ENCODE results near the gene DHODH.

DNA sequence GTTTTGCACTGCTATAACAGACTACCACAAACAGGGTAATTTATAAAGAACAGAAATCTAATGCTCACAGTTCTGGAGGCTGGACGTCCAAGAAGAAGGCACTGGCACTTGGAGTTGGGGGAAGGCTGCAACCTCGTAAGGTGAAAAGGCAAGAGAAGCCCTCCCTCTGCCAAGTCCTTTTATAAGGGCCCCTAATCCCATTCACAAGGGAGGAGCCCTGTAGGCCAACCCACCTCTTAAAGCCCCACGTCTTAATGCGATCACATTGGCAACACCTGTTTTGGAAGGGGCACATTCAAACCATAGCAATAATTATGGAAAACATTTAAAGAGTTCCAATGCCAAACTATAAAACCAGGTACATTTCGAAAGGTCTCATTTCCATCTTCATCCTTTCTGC is 13.5 kb upstream of the DHODH start:
- no peak for TF ChIP-seq EZH2 (optimal IDR thresholded peaks at IDR 0.05; ENCODE audit: low read depth, low read length)
- TF ChIP-seq, protein P1, sequence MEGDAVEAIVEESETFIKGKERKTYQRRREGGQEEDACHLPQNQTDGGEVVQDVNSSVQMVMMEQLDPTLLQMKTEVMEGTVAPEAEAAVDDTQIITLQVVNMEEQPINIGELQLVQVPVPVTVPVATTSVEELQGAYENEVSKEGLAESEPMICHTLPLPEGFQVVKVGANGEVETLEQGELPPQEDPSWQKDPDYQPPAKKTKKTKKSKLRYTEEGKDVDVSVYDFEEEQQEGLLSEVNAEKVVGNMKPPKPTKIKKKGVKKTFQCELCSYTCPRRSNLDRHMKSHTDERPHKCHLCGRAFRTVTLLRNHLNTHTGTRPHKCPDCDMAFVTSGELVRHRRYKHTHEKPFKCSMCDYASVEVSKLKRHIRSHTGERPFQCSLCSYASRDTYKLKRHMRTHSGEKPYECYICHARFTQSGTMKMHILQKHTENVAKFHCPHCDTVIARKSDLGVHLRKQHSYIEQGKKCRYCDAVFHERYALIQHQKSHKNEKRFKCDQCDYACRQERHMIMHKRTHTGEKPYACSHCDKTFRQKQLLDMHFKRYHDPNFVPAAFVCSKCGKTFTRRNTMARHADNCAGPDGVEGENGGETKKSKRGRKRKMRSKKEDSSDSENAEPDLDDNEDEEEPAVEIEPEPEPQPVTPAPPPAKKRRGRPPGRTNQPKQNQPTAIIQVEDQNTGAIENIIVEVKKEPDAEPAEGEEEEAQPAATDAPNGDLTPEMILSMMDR (IDR thresholded peaks at IDR 0.05; ENCODE audit: low read length) = no peak
